Stimulated activated CD4-positive, alpha-beta T cell treated with anti-CD3 and anti-CD28 coated beads, Interleukin-15, amount 100 ng/mL, for 1 hour (primary cell): ENCODE measurements around the gene P3H4.

Experiments used
- DNase-seq, 2 donors: peaks; one replicate each; pipeline ENCODE4 v3.0.0-alpha.2; 2020; ENCODE audit warnings: low read depth in 1 of 2, low spot score in 1 of 2

Gene P3H4

GRCh38 chr17:41772586-41773189, 39.1 kb downstream of the P3H4 start:
- DNase-seq, result no peak

GRCh38 chr17:41772218-41772585, 39.5 kb downstream of the P3H4 start:
- no peak for DNase-seq

DNA sequence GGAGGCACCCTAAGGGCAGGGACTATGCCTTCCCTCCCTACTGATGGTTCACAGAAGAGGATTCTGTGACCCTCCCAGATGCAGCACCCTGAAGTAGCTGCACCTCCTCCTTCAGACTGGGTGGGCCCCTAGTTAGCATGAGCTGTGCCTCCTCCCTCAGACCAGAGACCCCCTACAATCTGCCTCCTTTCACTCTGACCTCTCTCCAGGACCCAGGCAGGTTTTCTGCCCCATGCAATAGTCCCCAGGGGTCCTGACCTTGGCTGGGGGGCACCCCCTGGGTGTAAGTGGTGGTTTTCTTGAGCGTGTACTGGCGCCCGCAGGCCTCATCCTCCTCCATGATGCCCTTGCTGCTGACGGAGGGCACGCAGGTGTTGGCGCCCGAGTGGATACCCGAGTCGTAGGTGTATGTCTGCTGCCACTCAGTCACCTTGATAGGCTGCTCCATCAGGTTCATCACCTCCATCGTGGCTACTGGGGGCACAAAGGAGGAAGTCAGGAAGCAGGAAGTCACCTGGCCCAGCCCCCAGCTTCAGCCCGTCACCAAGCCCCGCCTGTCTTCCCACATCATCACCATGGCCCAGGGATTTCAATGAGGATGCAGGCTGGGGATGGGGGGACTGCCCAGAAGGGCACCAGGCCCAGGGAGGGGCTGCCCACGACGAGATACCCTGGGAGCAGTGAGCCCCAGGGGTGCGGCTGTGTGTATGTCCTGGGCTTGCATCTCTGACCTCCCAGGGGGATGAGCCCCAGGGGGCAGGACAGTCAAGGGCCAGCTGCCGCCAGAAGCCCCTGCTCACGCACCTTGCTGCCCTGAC, 40.2 kb downstream of the P3H4 start:
- no peak for DNase-seq

DNA sequence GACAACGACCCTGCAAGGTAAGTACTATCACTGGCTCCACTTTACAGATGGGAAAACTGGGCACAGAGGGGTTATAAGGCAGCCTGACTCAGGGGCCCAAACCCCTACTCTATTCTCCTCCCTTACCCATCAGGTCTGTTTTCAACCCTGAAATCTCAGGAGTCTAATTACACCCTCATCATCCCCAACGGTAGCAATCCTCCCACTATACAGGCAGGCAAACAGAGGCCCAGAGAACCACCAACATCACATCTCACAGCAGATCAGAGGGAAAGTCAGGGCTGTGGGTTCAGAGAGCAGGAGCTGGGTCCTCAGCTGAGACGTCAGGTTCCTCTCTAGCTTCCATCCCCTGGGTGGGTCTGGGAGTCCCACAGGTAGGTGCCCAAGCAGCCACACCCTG, 41.8 kb downstream of the P3H4 start:
- no peak for DNase-seq

GRCh38 chr17:41769346-41769862, 42.3 kb downstream of the P3H4 start:
- DNase-seq, result no peak

DNA sequence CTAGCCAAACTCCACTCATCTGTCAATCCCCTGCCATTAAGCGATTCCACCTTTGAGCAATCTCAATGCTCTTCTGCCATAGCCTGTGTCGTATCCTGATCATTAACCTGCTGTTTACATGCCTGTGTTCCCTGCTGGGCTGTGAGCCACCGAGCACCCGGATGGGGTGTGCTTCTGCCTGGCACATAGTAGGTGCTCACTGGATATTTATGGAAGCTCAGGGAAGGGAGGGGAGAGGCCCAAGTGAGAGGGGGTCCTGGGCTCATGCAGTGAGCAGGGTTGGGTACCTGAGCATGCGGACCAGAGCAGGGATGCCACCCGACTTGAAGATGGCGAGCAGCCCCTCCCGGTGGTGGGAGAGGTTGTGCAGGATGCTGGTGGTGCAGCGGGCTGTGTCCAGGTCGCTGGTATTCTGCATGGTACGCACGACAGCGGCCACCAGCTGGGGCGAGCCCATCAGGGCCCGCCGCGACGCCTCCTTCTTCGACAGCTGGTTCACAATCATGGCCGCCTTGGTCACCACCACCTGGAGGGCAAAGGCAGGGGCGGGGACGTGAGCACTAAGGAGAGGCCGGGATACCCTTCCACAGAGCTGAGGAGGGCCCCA, 43.0 kb downstream of the P3H4 start:
- no peak for DNase-seq

DNA sequence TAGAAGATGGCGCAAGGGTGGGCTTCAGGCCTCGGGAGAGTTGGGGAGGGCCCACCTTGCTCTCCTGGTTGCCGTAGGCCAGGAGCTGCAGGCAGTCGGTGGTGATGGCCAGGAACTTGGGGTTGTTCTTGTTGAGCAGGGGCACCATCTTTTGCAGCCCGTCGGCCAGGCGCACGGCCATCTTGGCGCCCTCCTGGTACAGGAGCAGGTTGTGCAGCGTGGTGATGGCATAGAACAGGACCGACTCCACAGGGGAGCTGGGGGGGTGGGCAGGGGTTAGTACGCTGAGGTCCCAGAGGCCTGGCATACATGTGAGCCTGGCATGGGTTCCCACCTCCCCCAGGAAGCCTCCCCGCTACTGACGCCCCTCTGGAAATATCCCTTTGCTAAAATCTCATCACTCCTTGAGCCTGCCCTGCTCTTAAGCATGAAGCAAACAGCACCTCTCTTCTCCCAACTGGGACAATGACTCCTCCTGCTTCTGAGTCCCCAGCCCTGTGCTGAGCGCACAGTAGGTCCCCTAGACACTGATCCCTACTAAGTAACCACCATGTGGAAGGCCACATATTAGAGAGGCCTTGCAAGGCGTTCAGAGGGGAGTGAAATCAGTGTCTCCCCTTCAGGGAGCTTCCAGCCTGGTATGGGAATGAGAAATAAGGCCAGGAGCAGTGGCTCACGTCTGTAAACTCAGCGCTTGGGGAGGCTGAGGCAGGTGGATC, 44.3 kb downstream of the P3H4 start:
- no peak for DNase-seq

GRCh38 chr17:41766135-41766534, 45.6 kb downstream of the P3H4 start:
- no peak for DNase-seq

DNA sequence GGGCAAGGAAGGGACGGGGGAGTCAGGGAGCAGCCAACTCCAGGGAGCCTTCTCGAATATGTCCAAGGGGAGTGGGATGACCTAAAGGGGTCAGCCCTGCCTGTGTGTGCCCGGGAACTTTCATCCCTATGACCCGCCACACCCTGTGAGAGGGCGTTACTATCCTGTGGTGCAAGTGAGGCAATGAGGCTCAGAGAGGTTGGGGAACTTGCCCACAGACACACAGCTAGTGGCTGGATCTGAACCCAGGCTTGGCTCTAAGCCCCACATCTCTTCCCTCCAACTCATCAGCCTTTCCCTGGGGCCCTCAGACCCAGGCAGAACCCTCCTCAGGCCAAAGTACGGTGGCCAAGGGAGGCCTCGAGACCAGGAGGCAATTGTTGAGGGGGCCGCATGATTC, 48.4 kb downstream of the P3H4 start:
- no peak for DNase-seq

DNA sequence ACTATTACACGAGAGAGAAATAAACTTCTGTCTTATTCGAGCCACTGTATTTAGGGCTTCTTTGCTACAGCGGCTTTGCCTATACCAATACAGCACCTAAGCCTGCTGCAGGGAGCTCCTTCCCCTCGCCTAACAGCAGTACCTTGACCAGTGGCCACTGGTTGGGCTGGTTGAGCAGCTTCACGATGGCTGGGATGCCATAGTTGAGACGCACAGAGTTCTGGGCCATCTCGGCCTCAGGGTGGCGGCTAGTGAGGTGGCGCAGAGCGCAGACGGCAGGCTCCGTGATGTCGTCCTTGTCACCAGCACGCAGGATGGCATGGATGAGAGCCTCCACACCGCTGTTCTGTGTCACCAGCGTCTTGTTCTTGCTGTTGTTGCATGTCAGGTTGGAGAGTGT, 48.9 kb downstream of the P3H4 start:
- DNase-seq, result no peak

- DNase-seq, result no peak
Measured at GRCh38 chr17:41762391-41762790, 49.4 kb downstream of the P3H4 start.

DNA sequence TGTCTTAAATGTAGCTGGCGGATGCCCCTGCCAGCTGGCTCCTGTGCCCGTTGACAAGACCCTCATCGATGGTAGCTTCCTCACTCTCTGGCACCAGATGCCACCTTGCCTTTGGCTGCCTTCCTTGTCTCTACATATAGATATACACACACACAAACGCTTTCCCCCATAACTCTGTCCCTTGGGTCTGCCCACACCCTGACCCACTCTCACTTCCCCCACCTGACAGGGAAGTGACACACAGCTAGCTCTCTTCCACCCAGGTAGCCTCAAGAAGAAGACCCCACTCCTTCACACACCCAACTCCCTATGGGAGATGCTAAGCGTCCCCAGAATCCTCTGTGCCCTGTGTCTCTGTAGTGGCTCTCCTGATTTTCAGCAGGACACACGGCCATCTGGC, 50.9 kb downstream of the P3H4 start:
- DNase-seq, result no peak

- no peak for DNase-seq
Measured at GRCh38 chr17:41758601-41759000, 53.1 kb downstream of the P3H4 start.

GRCh38 chr17:41754066-41754465, 57.7 kb downstream of the P3H4 start:
- DNase-seq, result no peak
